Stimulated activated CD8-positive, alpha-beta memory T cell treated with anti-CD3 and anti-CD28 coated beads, Interleukin-4, amount 100 ng/mL, for 48 hours (primary cell): ENCODE measurements around the gene RPL15.

Experiments
- DNase-seq: peaks from one replicate; pipeline ENCODE4 v3.0.0-alpha.2; 2020

Gene RPL15

GRCh38 chr3:23966328-23966727 lies 49.4 kb downstream of the RPL15 start:
- no peak for DNase-seq

GRCh38 chr3:23968463-23969184 lies 51.7 kb downstream of the RPL15 start:
- DNase-seq, result no peak

GRCh38 chr3:23969393-23969792 lies 52.5 kb downstream of the RPL15 start:
- DNase-seq, result no peak
